ENCODE results near the gene CMTM3. TPM values are rescaled to one million over a fixed set of nuclear protein-coding genes. Genes with fewer than 3 reads are reported as not detected.

CMTM3 gene
- total RNA-seq, 1 experiment from 2014 or later = 12.8 TPM

DNA sequence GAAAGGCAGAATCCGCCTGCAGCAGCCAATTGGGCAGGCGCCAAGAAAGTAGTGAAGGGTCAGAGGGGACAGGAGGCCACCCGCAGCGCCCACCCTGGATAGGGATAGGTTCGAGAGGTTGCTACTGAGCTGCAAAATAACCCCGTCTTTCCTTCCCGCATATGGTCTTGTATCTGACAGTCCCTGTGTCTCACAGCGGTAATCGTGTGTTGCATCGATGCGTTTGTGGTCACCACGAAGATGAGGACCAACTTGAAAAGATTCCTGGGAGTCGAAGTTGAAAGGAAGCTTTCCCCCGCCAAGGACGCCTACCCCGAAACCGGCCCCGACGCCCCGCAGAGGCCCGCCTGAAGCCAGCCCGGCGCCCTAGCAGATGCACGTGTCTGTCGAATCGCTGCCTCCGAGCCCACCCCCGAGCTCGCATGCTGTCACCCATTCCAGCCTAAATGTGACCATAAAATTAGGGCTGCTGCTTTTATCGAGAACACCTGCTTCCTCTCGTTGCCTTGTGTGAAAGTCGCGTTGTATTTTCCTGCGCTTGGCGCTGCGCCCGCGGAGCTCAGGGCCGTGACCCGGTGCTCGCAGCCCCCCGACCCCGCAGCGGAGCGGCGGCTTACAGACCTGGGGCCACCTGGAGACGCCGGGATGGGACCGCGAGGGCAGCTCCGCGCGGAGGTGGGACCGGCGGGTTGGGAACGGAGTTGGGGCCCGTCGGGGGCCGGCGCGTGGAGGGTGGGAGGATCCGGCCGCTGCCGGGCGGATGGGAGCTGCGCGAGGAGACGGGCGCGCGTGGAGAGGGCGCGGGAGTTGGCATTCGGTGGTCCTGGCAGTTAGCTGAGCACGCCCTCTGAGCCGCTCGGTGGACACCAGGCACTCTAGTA lies 25.6 kb upstream of the CMTM3 start, which contains the start of gene CMTM2:
Gene CMTM2 (plus strand): TSS at position 813 of the 881 bp plus-strand sequence. CDS start 145 bp downstream, outside the sequence.
- Histone ChIP-seq H3K9me3 (ENCODE audit: control insufficient read depth in 1 of 2, insufficient read depth in 1 of 2, low read depth in 1 of 2, low read length in 2 of 2) (no peaks in the 10 kb centered on the region), H3K4me1 (ENCODE audit: control insufficient read depth in 1 of 2, insufficient read depth in 2 of 2, low read length in 2 of 2) (peaks cover 18 to 20% of the 10 kb centered on the region in 2 experiments), H3K36me3 (ENCODE audit: control insufficient read depth in 1 of 2, insufficient read depth in 2 of 2, low read length in 2 of 2) (no peaks in the 10 kb centered on the region), H3K79me2 (ENCODE audit: insufficient read depth, low read length) (no peaks in the 10 kb centered on the region), H3K4me3 (replicated peaks in 1 of 2; ENCODE audit: low read depth in 1 of 2, low read length in 2 of 2) (no peak within 1 kb of the TSS), H4K20me1 (ENCODE audit: insufficient read depth) (no peaks in the 10 kb centered on the region), H2AFZ (ENCODE audit: low read depth, low read length, poor library complexity, severe bottlenecking) (no peak within 1 kb of the TSS), H3K9me2 (ENCODE audit: insufficient read depth) (no peaks in the 10 kb centered on the region), H3K9ac (ENCODE audit: low read length) (no peak within 1 kb of the TSS), H3K27ac (ENCODE audit: low read depth, low read length) (no peak within 1 kb of the TSS), H3K4me2 (ENCODE audit: low read length) (peak within 1 kb of the TSS; percentile 45), H3K27me3 (ENCODE audit: insufficient read depth, low read length) (no peaks in the 10 kb centered on the region)
- no peak for DNase-seq (ENCODE audit: low read depth, low spot score)
- ChIA-PET RAD21 (ENCODE audit: low non-redundant PET in 1 of 2, low total read pairs in 2 of 2, uncharacterized antibody in 2 of 2, unreplicated experiment in 2 of 2) (no interaction called here), CTCF (interaction anchor here (1.2 kb wide), 1 partner anchor 30 kb away, joined by 3 read pairs; no protein-coding TSS in a partner anchor), POLR2A (no interaction called here)
- no peak for ATAC-seq
- TF ChIP-seq POLR2A (IDR thresholded peaks at IDR 0.05; ENCODE audit: borderline replicate concordance, extremely low read depth, insufficient read depth, insufficient read length) (no peak), RAD21 (IDR thresholded peaks at IDR 0.05; ENCODE audit: low read depth) (no peak), CEBPB (IDR thresholded peaks at IDR 0.05; ENCODE audit: low read depth) (no peak), ZNF274 (IDR thresholded peaks at IDR 0.05; ENCODE audit: low read depth, low read length) (no peak), FOSL1 (IDR thresholded peaks at IDR 0.05; ENCODE audit: low read depth) (no peak), CBX3 (IDR thresholded peaks at IDR 0.05; ENCODE audit: low read depth) (no peak), SRF (IDR thresholded peaks at IDR 0.05; ENCODE audit: low read depth) (no peak), JUND (IDR thresholded peaks at IDR 0.05) (no peak), ZFX (IDR thresholded peaks at IDR 0.05) (no peak), YY1 (IDR thresholded peaks at IDR 0.05; ENCODE audit: extremely low read depth, insufficient replicate concordance, low read depth, low read length) (no peak), SP1 (IDR thresholded peaks at IDR 0.05; ENCODE audit: low read depth) (no peak), MAX (IDR thresholded peaks at IDR 0.05) (no peak), EGR1 (IDR thresholded peaks at IDR 0.05; ENCODE audit: low read depth) (no peak), EZH2phosphoT487 (IDR thresholded peaks at IDR 0.05; ENCODE audit: borderline replicate concordance) (no peak), EZH2 (IDR thresholded peaks at IDR 0.05) (no peak)
- TF ChIP-seq, protein P1, sequence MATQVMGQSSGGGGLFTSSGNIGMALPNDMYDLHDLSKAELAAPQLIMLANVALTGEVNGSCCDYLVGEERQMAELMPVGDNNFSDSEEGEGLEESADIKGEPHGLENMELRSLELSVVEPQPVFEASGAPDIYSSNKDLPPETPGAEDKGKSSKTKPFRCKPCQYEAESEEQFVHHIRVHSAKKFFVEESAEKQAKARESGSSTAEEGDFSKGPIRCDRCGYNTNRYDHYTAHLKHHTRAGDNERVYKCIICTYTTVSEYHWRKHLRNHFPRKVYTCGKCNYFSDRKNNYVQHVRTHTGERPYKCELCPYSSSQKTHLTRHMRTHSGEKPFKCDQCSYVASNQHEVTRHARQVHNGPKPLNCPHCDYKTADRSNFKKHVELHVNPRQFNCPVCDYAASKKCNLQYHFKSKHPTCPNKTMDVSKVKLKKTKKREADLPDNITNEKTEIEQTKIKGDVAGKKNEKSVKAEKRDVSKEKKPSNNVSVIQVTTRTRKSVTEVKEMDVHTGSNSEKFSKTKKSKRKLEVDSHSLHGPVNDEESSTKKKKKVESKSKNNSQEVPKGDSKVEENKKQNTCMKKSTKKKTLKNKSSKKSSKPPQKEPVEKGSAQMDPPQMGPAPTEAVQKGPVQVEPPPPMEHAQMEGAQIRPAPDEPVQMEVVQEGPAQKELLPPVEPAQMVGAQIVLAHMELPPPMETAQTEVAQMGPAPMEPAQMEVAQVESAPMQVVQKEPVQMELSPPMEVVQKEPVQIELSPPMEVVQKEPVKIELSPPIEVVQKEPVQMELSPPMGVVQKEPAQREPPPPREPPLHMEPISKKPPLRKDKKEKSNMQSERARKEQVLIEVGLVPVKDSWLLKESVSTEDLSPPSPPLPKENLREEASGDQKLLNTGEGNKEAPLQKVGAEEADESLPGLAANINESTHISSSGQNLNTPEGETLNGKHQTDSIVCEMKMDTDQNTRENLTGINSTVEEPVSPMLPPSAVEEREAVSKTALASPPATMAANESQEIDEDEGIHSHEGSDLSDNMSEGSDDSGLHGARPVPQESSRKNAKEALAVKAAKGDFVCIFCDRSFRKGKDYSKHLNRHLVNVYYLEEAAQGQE (IDR thresholded peaks at IDR 0.05; ENCODE audit: low read depth) = no peak
- TF ChIP-seq, protein P2, sequence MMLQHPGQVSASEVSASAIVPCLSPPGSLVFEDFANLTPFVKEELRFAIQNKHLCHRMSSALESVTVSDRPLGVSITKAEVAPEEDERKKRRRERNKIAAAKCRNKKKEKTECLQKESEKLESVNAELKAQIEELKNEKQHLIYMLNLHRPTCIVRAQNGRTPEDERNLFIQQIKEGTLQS (IDR thresholded peaks at IDR 0.05) = no peak
- no TSS peak for BruUV-seq (replicated peaks)
- intact Hi-C loops (cut with micrococcal nuclease) = no loop called here

All from HCT116 (cell line).